Neural cell (in vitro differentiated cells): ENCODE measurements around the gene MRTFA. TPM values are rescaled to one million over a fixed set of nuclear protein-coding genes. Genes with fewer than 3 reads are reported as not detected.

ENCODE experiments used
- H2AFZ ChIP-seq: fragments of 200-600, 300-800 bp; sonication (generic), shearing (Covaris generic); 2 replicates; pipeline ENCODE4 v1.6.0; 2014; ENCODE audit warnings: low read depth, mild to moderate bottlenecking, antibody characterized with exemption, low read length, moderate library complexity
- H3F3A ChIP-seq: fragments of 200-600 bp; shearing (Covaris generic); 2 replicates; pipeline ENCODE4 v1.6.1; 2016; ENCODE audit warnings: mild to moderate bottlenecking, moderate library complexity, mixed read lengths, antibody characterized with exemption, low read length; ENCODE audit not compliant: insufficient read depth, poor library complexity, severe bottlenecking
- H3K27ac ChIP-seq: fragments of 200-600, 300-800 bp; sonication (generic), shearing (Covaris generic); 2 replicates; pipeline ENCODE4 v1.5.1; 2014; ENCODE audit warnings: mild to moderate bottlenecking, low read length, moderate library complexity
- H3K27me3 ChIP-seq: fragments of 300-800, 200-600 bp; sonication (generic), shearing (Covaris generic); 2 replicates; pipeline ENCODE4 v1.6.0; 2014; ENCODE audit warnings: mild to moderate bottlenecking, low read depth, low read length, moderate library complexity; ENCODE audit not compliant: insufficient read depth
- H3K36me3 ChIP-seq: fragments of 300-800, 200-600 bp; sonication (generic), shearing (Covaris generic); 2 replicates; pipeline ENCODE4 v1.5.1; 2014; ENCODE audit warnings: mild to moderate bottlenecking, antibody characterized with exemption, low read length, moderate library complexity; ENCODE audit not compliant: insufficient read depth
- H3K4me2 ChIP-seq: fragments of 300-800, 200-600 bp; sonication (generic), shearing (Covaris generic); 2 replicates; pipeline ENCODE4 v1.6.0; 2014; ENCODE audit warnings: mild to moderate bottlenecking, low read length
- H3K4me3 ChIP-seq: fragments of 300-800, 200-600 bp; sonication (generic), shearing (Covaris generic); 2 replicates; pipeline ENCODE4 v1.5.1; 2014; ENCODE audit warnings: mild to moderate bottlenecking, low read length, moderate library complexity
- H3K79me2 ChIP-seq: fragments of 200-600 bp; shearing (Covaris generic); replicated peaks from 2 replicates; pipeline ENCODE4 v1.6.0; 2014; ENCODE audit warnings: mild to moderate bottlenecking, low read length, moderate library complexity; ENCODE audit not compliant: insufficient read depth
- H3K9ac ChIP-seq: fragments of 300-800, 200-600 bp; sonication (generic), shearing (Covaris generic); 2 replicates; pipeline ENCODE4 v1.6.1; 2016; ENCODE audit warnings: mild to moderate bottlenecking, low read length, mixed read lengths
- H3K9me2 ChIP-seq: fragments of 200-600 bp; shearing (Covaris generic); 2 replicates; pipeline ENCODE4 v1.6.1; 2016; ENCODE audit warnings: mild to moderate bottlenecking, low read length, mixed read lengths; ENCODE audit not compliant: insufficient read depth
- H3K9me3 ChIP-seq: fragments of 200-600, 300-800 bp; sonication (generic), shearing (Covaris generic); 2 replicates; pipeline ENCODE4 v1.6.1; 2016; ENCODE audit warnings: mild to moderate bottlenecking, mixed run types, low read length, moderate library complexity, mixed read lengths
- H4K20me1 ChIP-seq: fragments of 200-600 bp; shearing (Covaris generic); 2 replicates; pipeline ENCODE4 v1.6.1; 2016; ENCODE audit warnings: mild to moderate bottlenecking, mixed run types; ENCODE audit not compliant: insufficient read depth
- CTCF ChIP-seq: fragments of 450-650 bp; IDR thresholded peaks from 2 replicates; pipeline ENCODE4 v1.5.1; 2014; ENCODE audit warnings: antibody characterized with exemption, mild to moderate bottlenecking, moderate library complexity; ENCODE audit not compliant: poor library complexity, severe bottlenecking
- EP300 ChIP-seq: fragments of 450-650 bp; conservative IDR thresholded peaks from 2 replicates; pipeline ENCODE4 v1.6.1; 2014; ENCODE audit warnings: antibody characterized with exemption, mild to moderate bottlenecking, moderate library complexity; ENCODE audit not compliant: poor library complexity, severe bottlenecking
- EZH2 ChIP-seq: fragments of 200-600, 300-800 bp; shearing (Covaris generic), sonication (generic); IDR thresholded peaks from 2 replicates; pipeline ENCODE4 v1.6.1; 2014; ENCODE audit warnings: antibody characterized with exemption, low read length, borderline replicate concordance, mild to moderate bottlenecking; ENCODE audit not compliant: insufficient read depth, poor library complexity, severe bottlenecking
- MXI1 ChIP-seq: fragments of 450-650 bp; conservative IDR thresholded peaks from 2 replicates; pipeline ENCODE4 v1.6.1; 2014; ENCODE audit warnings: antibody characterized with exemption, mild to moderate bottlenecking; ENCODE audit not compliant: poor library complexity, severe bottlenecking
- POLR2AphosphoS5 ChIP-seq: IDR thresholded peaks from 2 replicates; pipeline ENCODE4 v1.6.1; 2012
- RAD21 ChIP-seq: fragments of 450-650 bp; conservative IDR thresholded peaks from 2 replicates; pipeline ENCODE4 v1.6.1; 2014; ENCODE audit warnings: antibody characterized with exemption, mild to moderate bottlenecking, moderate library complexity
- REST ChIP-seq: IDR thresholded peaks from 2 replicates; pipeline ENCODE4 v1.6.1; 2012; ENCODE audit warnings: borderline replicate concordance
- SMC3 ChIP-seq: fragments of 450-650 bp; conservative IDR thresholded peaks from 2 replicates; pipeline ENCODE4 v1.6.1; 2014; ENCODE audit warnings: antibody characterized with exemption, mild to moderate bottlenecking, moderate library complexity; ENCODE audit not compliant: poor library complexity
- TAF1 ChIP-seq: IDR thresholded peaks from 2 replicates; pipeline ENCODE4 v1.6.1; 2012; ENCODE audit warnings: low read depth
- polyA plus RNA-seq: library from polyadenylated mRNA; depleted of rRNA; stranded (reverse); fragments of >200 nt; gene quantifications from 2 replicates; pipeline ENCODE4 v1.2.3, GENCODE V29; 2014

MRTFA gene
- polyA plus RNA-seq, 1 donor from 2014 or later = 19.3 TPM

- no peaks in the 10 kb centered on the region for H3K36me3 ChIP-seq
- no peak overlapping the region for H3K9ac ChIP-seq
- no peaks in the 10 kb centered on the region for H3K27me3 ChIP-seq
- H2AFZ ChIP-seq = no peak overlapping the region
- H3K79me2 ChIP-seq = no peaks in the 10 kb centered on the region
- H4K20me1 ChIP-seq = no peaks in the 10 kb centered on the region
- H3K4me3 ChIP-seq = no peak overlapping the region
- TF ChIP-seq RAD21 (peak; percentile 19), EP300 (no peak), CTCF (peak; percentile 58)
- H3F3A ChIP-seq = no peaks in the 10 kb centered on the region
- H3K27ac ChIP-seq = no peak overlapping the region
- H3K9me3 ChIP-seq = no peaks in the 10 kb centered on the region
- no peaks in the 10 kb centered on the region for H3K9me2 ChIP-seq
- no peak overlapping the region for H3K4me2 ChIP-seq
Observed at GRCh38 chr22:40487663-40488249, 148.8 kb downstream of the MRTFA start.

- no peaks in the 10 kb centered on the region for H4K20me1 ChIP-seq
- H3K79me2 ChIP-seq = no peaks in the 10 kb centered on the region
Observed at GRCh38 chr22:40486962-40487602, 149.4 kb downstream of the MRTFA start.

More at GRCh38 chr22:40486962-40487602, 149.4 kb downstream of the MRTFA start:
- Histone ChIP-seq H3K36me3 (no peaks in the 10 kb centered on the region), H3K9me3 (no peaks in the 10 kb centered on the region), H2AFZ (no peak overlapping the region), H3K9me2 (no peaks in the 10 kb centered on the region), H3K27ac (no peak overlapping the region), H3F3A (no peaks in the 10 kb centered on the region), H3K4me2 (no peak overlapping the region), H3K27me3 (no peaks in the 10 kb centered on the region), H3K9ac (no peak overlapping the region), H3K4me3 (no peak overlapping the region)
- TF ChIP-seq EP300 (no peak), EZH2 (no peak), MXI1 (no peak), CTCF (no peak), RAD21 (no peak), SMC3 (no peak), POLR2AphosphoS5 (no peak), REST (no peak), TAF1 (no peak)
